DND-41 (cell line): ENCODE results near the gene NSF.
"Not testable (repeated sequence)": the region's sequence is repeated elsewhere in the genome, so short reads cannot be mapped to it uniquely, and the experiment has no call there.

Experiments
- CTCF ChIP-seq: IDR thresholded peaks from 2 replicates; pipeline ENCODE4 v1.5.1; 2012; ENCODE audit warnings: borderline replicate concordance, low read length, moderate library complexity, mild to moderate bottlenecking; ENCODE audit not compliant: poor library complexity, severe bottlenecking; ENCODE audit errors: extremely low read depth
- EZH2 ChIP-seq: IDR thresholded peaks from 3 replicates; pipeline ENCODE4 v1.6.1; 2012; ENCODE audit warnings: borderline replicate concordance, low read depth, mild to moderate bottlenecking, moderate library complexity, low read length, inconsistent platforms; ENCODE audit not compliant: severe bottlenecking

GRCh38 chr17:46590157-46591146 is at the start of gene NSF:
- TF ChIP-seq CTCF, EZH2: not testable (repeated sequence)
